Measurements from ENCODE around the gene LHX5.

LHX5 gene

DNA sequence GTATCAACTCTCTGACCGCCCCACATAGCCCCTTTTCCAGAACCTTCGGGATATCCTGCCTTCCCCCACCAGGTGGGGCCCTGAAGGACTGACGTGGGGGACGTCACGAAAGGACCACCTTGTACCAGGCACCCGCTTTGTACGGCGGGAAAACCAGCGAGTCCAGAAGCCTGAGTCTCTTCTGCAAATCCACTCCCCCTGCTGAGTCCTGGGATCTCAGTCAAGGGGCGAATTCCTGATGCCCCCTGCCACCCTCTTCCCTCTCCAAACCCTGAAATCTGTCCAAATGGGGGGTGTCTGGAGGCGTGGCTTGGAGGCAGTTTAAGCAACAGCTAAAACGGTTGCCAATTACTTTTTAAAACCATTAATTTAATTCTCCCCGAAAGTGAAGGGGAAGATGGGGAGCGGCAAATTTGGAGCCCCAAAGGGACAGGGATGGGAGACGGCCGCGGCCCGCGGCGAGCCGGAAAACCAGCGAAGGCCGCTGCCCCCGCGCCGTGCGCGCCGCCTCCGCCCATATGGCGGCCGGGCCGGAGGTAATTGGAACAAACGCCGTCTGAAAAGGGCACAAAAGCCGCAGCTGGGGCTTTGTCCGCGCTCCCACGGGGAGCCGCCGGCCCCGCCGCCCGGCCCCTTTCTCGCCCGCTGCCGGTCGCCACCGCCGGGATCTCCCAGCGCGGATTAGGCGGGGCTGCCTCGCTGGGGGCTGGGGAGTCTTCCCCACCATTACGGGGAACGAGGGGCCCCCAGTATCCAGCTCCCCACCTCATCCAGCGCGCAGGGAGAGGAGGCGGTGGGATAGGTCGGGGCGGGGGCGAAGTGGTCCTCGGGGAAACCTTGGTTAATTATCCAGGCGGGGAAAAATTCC, 6.6 kb downstream of the LHX5 start:
- peak in 2 of 3 experiments; percentile 43 to 49 for DNase-seq

DNA sequence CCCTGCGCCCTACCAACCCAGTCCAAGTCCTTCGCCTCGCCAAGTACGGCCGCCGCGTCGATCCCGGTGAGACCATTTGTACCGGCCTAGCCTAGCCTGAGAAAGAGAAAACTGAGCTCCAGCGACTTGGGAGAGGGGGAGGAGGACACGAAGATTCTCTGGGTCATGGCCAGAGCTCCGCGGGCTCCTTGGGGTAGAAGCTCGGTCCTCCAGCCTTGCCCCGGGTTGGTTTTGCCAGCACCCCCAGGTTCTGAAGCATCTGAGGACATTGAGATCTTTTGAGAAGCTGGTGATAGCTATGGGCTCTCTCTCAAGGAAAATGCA, 7.3 kb downstream of the LHX5 start:
- DNase-seq: no peak

DNA sequence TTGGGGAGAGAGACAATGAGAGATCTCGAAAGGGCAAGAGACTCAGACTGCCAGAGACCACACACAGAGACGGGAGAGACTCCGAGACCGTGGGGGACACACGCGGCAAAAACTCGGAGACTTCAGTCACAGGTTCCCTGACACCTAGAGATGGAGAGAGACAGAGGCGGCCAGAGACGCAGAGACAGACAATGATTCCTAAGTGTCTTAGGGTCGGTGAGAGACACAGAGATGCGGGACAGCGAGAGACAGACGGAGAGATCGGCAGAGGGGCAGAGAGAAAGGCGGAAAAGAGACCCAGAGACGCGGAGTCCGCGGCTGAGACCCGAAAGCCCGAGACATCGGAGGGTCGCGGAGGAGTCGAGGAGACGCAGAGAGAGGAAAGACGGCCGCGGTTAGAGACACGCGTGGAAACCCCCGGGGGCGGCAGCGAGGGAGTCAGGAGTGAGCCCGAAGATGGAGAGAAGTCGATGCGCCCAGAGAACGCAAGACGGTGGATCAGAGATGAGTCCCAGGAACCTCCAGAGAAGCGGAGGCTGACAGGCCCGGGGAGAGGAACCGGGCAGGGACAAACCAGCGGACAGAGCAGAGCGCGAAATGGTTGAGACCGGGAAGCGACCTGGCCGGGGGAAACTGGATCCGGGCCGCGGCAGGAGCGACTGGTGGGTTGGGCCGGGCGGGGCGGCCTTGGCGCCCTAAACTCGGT, 7.8 kb downstream of the LHX5 start:
- no peak for DNase-seq

DNA sequence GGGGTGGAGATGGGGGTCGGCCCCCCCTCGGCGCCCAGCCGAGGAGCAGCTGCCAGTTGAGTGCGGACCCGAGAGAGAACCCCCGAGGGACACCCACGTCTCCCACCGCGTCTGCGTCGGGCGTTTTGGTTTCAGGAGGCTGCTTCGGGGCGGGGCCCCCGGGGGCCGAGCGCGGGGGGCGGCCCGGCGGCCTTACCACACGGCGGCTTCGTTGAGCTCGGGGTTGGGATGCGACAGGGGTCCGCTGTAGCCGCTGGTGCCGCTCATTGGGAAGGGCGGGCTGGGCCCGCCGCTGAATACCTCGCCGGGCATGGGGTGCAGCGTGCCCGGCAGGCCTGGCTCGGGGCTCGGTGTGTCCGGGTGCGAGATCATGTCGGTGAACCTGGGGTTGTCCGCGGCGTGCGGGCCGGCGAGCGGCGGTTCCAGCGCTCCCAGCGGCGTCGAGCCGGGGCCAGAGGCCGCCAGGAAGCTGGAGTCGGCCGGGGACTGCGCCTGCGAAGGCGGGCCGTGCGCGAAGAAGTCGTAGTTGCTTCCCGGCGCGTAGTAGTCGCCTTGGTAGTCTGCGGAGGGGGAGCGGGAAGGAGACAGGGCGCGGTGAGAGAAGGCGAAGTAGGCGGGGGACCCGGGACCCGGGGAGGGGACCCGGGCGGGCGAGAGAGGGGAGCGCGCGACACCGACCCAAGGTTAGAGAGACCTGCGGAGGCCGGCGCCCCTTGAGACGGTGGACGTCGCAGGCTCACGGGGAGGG, 8.5 kb downstream of the LHX5 start:
- no peak for DNase-seq

DNA sequence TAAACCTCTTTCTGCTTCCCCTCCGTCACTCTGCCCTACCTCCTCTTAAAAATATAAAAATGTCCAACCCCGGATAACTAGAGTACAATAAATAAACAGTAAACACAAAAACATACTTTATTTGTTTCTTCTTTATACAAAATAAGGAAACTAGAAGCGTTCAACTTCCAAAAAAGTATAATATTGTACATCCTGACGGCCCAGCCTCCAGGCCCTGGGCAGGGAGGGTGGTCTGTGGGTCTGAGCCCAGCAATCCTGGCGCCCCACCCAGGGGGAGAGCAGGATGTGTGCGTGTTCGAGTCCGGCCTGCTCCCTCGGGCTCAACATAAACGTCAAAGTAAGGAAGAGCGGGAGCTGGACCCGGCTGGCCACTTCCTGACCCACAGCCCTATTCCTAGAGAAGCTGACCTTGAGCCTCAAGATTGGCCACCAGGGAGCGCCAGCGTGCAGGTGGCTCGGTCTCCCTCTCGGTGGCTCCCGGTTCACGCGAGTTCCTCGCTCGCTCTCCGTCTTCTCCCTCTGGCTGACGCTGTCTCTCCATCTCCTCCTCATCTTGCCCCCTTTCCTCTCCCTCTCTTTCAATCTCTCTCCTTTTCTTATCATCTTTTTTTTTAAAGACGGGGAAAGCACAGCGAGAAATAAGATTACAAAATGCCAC, 9.4 kb downstream of the LHX5 start:
- DNase-seq: peak; percentile 45 to 84 (median 68)

DNA sequence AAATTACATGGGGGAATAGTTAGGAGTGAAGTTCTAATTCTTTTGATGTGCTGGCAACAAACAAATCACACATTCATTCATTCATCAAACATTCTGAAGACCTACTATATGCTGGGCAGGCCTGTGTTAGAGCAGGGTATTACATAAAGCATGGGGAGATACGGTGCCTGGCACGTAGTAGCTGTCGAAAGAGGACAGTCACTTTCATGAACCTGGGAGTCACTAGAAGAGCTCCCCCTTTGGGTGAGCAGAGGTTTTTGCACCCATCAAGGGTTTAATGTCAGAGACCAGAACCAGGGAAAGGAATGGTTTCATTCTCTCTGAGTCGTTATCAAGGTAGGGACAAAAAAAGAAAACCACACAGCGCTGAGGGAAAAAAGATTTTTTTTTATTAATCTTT, 10.0 kb downstream of the LHX5 start:
- peak in 2 of 3 experiments; percentile 21 to 22 for DNase-seq

DNA sequence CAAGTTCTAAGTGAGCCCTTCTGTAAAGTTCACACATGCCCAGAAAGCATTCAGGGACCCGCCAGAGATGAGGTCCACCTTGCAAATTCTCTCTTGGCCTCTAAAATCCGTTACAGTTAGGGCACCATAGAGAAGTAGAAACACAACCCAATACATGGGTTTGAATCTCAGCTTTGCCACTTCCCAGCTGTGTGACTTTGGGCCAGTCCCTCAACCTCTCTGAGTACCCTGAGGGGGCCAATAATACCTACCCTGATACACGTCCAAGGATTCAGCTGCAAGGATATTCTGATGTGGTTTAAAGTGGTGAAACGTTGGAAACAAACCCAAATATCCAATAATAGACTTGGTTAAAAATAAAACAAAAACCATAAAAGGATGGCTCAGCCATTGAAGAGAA, 11.7 kb downstream of the LHX5 start:
- no peak for DNase-seq

DNA sequence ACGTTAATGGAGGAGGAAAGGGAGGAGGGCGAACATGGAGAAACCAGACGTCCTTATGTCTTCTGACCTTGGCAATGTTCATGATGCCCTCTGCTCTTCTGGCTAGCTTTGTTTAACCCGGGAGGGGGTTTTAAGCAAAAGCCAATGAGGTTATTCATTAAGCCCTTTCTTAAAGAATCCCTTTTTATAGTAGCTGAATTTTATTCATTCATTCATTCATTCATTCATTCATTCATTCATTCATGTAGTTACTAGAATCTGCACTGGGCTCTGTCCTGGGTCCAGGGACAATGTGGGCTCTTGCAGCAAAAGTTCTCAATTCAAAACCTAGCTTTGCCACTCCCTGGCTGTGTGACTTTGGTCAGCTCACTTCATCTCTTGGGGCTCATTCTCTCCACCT, 14.0 kb downstream of the LHX5 start:
- no peak for DNase-seq

DNA sequence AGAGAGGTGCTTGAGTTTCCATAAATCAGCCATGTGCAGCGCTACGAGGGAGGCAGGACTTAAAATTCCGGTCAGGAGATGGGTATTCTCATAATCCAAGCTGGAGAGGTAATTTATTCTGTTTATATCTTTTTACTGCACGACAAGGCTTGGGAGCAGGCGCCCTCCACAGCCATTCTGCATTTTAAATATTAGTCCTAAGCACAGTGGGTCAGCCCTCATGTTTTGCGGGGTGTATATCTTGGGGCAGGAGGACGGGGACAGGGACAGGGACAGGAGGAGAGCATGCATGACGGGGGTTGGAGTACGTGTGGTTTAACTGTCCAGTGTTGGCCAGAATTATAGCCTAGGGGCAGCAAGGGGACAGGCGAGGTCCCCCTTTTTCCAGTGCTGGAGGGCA, 14.5 kb downstream of the LHX5 start:
- no peak for DNase-seq

DNA sequence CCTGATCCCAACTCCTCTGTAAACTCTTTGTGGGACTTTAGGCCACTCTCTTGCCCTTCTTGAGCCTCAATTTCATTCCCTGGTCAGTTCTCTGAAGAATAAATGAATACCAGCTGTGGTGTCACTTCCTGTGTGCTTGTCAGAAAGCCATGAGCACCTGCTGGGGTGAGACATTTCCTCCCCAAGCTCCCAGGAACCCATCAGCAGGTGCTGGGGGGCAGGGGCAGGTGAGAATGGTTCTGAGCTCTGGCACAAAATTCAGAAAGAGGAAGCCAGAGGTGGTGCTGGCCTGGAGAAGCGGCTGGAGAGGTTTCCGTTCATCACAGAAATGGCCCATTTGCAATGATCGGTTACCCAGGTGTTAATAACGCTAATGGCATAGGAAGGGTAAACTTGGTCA, 14.9 kb downstream of the LHX5 start:
- DNase-seq: peak in 2 of 3 experiments; percentile 56 to 84

DNA sequence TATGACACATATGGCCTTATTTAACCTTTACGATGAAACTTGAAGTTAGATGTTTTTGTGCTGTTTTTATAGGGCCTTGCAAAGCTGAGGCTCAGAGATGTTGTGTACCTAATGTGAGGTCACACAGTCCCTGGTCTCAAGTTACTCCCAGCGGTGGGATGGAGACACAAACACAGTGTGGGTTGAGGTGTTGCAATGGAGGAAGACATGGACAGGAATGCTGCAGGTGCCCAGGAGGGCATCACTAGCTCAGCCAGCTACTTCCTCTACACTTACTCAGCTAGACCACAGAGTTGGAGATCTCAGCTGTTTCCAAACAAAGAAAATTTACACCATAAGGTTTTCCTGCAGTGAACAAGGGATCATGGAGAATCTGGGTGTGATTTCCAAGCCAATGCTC, 15.5 kb downstream of the LHX5 start:
- no peak for DNase-seq

DNA sequence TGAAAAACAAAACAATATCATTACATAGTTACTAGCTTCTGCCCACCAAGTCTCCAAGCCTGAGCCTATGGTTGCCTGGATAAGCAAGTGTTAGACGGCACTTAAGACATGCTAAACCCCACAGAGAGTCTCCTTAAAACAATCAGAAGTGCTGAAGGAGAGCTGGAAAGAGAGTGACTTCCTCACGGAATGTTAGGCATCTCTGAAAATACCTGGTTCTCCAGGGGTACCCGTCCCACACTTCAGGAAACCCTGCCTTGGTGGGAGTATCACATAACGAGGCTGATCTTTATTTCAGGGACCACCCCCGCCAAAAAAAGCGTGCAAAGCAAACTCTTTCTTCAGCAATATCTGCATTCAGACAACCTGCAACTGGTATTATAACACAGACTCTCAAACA, 18.3 kb downstream of the LHX5 start:
- no peak for DNase-seq

DNA sequence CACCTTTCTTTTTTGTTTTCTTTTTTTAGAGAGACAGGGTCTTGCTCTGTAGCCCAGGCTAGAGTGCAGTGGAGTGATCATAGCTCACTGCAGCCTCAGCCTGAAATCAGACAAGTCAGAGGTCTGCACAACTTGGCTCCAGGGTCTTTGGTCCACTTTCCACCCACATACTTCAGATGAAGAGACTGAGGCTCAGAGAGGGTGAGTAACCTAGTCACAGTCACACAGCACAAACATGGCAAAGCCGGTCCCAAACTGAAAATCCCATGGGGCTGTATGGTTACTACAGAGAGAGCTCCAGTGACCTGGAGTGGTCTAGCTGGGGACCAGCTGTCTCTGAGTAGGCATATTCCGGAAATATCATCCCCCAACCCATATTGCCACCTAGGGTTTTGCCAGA, 19.2 kb downstream of the LHX5 start:
- no peak for DNase-seq

DNA sequence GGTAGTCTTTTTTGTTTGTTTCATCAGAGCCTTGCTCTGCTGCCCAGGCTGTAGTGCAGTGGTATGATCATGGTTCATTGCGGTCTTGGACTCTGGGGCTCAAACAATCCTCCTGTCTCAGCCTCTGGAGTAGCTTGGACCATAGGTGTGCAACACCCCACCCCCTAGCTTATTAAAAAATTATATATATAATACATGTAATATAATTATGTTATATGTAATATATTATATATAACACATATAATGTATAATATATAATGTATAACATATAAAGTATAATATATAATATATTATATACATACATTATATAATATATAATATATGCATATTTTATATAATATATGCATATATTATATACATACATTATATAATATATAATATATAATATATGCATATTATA, 21.8 kb downstream of the LHX5 start:
- no peak for DNase-seq

DNA sequence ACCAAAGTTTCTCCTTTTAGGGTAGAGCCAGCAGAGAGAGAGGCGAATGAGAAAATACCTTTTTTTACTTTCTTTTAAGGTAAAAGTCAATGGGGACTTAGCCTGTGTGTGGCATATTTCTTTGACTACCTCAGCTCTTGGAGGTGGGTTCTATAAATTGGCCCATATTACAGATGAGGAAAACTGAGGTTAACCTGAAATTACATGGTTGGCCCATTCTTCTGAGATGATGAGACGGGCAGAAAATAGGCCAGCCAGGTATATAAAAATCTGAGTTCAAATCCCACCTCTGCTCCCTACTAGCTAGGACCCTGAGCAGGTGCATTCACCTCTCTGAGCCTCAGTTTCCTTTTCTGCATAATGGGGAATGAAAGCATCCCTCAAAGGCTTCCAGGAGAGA, 22.4 kb downstream of the LHX5 start:
- no peak for DNase-seq

DNA sequence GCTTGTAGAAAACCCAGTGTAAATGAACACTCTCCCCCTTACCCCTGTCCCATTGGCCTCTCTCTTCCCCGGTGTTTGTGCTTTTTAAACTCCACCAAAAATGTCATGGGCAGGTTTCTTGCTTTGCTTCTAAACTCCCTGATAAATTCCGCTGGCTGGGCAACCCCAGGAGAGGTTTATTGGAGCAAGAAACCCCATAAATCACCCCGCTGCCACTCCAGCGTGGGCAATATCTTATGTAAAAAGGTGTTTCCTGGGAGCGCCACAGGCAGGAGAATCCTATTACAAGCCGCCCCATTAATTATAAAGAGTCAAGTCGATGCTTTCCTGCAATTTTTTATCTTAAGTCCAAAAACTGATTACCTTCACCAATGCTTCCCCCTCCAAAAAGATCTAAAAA, 22.8 kb downstream of the LHX5 start:
- DNase-seq: peak in 1 of 3 experiments; percentile 22

DNA sequence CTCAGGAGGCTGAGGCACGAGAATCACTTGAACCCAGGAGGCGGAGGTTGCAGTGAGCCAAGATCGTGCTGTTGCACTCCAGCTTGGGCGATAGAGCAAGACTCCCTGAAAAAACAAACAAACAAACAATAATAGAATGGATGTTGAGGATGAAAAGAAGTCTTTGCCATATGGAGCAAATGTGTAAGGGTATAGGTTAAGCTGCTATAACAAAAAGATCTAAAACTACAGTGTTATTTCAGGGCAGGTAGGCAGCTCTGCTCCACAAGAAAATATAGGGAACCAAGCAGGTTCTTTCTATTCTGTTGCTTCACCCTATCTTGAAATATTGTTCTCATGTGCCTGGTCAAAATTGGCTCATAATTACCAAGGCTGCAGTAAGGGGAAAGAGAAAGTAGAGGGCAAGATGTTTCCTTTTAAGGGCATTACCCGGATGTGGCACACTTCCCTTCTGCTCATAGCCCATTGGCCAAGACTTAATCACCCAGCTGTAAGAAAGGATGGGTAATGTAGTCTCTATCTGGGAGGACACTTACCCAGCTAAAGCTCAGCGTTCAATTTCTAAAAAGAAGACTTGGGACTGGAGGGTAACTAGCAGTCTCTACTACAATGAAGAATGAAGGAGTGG, 26.0 kb downstream of the LHX5 start:
- DNase-seq: no peak

DNA sequence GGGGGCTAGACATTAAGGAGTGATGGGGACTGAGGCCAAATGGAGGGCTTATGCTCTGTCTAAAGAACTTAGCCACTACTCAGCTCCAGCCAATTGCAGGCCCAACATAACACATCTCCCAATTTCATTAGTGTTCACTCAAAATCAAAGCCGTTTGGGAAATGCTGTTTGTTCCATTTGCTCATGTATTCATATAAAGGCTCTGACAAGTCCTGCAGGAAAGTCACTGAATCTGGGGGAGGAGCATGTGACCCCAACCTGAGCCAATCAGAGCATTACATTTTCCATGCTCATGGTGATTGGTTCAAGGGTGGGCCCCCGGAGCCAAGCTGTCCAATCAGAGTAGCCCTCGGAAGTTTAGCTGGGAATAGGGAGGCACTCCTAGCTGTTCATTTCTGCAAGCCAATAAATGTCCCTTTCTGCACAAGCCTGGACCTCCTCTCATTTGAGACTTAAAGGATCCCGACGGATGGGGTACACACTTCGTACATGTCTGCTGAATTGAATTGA, 28.6 kb downstream of the LHX5 start:
- DNase-seq: no peak

DNA sequence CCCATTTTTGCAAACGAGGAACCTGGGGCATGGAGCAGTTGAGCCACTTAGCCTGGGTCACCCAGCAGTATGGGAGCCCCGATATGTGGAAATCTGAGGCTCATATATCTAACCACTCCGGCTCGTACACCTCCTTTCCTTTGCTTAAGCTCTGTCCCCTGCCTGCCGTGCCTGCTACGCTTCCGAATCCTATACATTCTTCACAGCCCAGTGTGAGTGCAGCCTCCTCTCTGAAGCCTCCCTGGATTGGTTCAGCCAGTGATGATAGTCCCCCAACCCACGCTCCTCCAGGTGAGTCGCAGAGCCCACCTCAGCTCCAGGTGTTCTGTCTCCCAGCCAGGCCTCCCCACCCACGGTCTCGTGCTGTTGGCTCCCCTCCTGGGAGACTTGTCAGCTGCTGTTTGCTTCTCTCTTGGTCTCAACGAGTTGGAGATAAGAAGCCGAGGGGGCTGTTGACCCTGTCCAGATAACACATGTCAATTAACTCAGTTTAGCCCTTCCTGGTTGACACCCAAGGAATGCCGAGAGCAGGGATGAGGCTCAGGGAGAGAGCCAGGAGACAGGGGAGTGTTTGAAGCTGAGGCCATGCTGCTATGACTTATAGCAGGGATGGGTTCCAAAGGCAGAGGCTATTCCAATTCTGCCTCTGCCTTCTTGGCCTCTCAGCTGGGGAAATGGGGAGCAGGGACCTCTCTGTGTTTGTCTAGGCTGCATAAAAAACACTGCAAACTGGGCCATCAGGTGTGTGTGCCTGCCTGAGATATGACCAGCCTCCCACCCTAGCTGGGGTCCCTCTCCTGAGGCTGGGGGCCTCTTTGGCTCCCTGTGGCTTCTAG, 30.5 kb downstream of the LHX5 start:
- no peak for DNase-seq

DNA sequence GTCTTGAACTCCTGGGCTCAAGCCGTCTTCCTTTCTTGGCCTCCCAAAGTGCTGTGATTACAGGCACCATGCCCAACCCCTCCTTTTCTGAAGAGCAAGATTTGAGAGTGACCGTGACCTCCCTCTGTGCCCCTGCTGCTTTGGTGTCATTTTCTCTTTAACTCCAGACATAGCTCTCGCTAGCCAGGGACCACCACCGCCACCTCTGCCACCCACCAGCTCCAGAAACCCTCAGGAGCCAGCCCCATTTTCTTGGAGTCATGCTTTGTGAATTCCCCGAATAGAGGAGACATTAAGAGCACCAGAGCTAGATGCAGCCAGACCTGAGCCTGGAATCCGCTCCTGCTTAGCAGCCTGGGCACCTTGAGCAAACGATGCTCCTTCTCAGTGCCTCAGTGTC, 31.3 kb downstream of the LHX5 start:
- no peak for DNase-seq

DNA sequence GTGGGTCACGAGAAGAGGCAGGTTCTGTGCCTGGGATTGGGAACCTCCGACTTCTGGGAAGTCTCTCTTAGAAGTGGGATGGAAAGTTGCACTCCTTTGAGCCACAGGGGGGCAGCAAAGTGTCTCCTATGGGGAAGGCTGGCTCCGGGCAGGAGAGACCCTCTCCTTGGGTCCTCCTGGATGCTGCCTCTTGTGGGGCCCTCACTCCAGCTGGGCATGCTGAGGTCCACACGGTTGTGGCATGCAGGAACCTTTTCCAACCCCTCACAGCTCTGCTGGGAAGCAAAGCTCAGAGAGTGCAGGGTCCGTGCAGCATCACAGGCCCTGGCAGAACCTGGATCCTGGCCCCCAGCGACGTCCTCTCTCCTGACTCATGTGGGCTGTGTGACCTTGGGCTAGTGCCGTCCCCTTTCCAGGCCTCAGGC, 32.1 kb downstream of the LHX5 start:
- DNase-seq: peak; percentile 50 to 80 (median 60)

DNA sequence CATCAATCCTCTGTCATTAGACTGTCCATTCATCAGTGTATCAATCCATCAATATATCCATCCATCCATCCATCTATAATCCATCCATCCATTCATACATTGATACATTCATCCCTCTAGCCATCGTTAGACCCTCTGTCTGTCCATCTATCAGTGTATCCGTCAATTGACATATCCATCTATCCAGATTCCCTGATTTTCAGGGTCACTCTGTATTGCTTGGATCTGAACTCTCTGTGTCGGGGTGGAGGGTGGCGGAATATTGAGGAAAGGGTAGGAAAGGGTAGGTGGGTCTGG, 32.4 kb downstream of the LHX5 start:
- DNase-seq: no peak
